H1 (cell line): ENCODE measurements around the gene MCM3AP. TPM values are rescaled to one million over a fixed set of nuclear protein-coding genes. Genes with fewer than 3 reads are reported as not detected.

Experiments
- BCL11A ChIP-seq, 2 experiments: IDR thresholded peaks; one replicate each; pipeline ENCODE4 v1.6.1; 2011; ENCODE audit warnings: low read depth in 2 of 2, low read length in 2 of 2, mild to moderate bottlenecking in 2 of 2
- EZH2 ChIP-seq: fragments of 200-600 bp; sonication (generic); IDR thresholded peaks from 2 replicates; pipeline ENCODE4 v1.7.1; 2012; ENCODE audit warnings: low read depth, mild to moderate bottlenecking, moderate library complexity, low read length, inconsistent platforms; ENCODE audit not compliant: severe bottlenecking
- polyA plus RNA-seq, 7 experiments: library from polyadenylated mRNA; depleted of rRNA in 3 of 7; stranded (reverse) in 5 of 7; unstranded in 2 of 7; fragments of >200 nt in 5 of 7; fragments of 200-250 nt in 2 of 7; gene quantifications; 1 replicate in 5 of 7; 2 replicates in 1 of 7; 4 replicates in 1 of 7; pipeline versions ENCODE4 v1.2.1 to v1.2.3, GENCODE V29; 2011 to 2013; ENCODE audit warnings: missing spikeins in 2 of 7, mixed read lengths in 2 of 7
- total RNA-seq: library from RNA; stranded (reverse); fragmentation: NEBNext Ultra II Directional; extraction: Animal tissue kit (Norgen Biotek cat#: 25700); gene quantifications from 2 replicates; pipeline ENCODE4 v1.2.1, GENCODE V29; 2021

MCM3AP gene
- total and polyA plus RNA-seq, 2 of the 8 experiments (the other 6 are each of a cell fraction or from before 2014, with no cell fraction given) = 37.2 to 119 TPM

- TF ChIP-seq BCL11A (IDR thresholded peaks at IDR 0.05; ENCODE audit: low read depth in 2 of 2, low read length in 2 of 2) (no peak), EZH2 (no peak)
Measured at GRCh38 chr21:46205166-46205565, 80.2 kb downstream of the MCM3AP start (continued).
